NCI-H2107 treated with DMSO at 0.1 percent for 48 hours (cell line): ENCODE data around the gene PIKFYVE.
"Not testable (repeated sequence)": the region's sequence is repeated elsewhere in the genome, so short reads cannot be mapped to it uniquely, and the experiment has no call there.

Source experiments
- DNase-seq: peaks from one replicate; lab custom pipeline; 2025; ENCODE audit not compliant: unreplicated experiment; lab: John Stamatoyannopoulos, UW

The PIKFYVE gene, protein sequence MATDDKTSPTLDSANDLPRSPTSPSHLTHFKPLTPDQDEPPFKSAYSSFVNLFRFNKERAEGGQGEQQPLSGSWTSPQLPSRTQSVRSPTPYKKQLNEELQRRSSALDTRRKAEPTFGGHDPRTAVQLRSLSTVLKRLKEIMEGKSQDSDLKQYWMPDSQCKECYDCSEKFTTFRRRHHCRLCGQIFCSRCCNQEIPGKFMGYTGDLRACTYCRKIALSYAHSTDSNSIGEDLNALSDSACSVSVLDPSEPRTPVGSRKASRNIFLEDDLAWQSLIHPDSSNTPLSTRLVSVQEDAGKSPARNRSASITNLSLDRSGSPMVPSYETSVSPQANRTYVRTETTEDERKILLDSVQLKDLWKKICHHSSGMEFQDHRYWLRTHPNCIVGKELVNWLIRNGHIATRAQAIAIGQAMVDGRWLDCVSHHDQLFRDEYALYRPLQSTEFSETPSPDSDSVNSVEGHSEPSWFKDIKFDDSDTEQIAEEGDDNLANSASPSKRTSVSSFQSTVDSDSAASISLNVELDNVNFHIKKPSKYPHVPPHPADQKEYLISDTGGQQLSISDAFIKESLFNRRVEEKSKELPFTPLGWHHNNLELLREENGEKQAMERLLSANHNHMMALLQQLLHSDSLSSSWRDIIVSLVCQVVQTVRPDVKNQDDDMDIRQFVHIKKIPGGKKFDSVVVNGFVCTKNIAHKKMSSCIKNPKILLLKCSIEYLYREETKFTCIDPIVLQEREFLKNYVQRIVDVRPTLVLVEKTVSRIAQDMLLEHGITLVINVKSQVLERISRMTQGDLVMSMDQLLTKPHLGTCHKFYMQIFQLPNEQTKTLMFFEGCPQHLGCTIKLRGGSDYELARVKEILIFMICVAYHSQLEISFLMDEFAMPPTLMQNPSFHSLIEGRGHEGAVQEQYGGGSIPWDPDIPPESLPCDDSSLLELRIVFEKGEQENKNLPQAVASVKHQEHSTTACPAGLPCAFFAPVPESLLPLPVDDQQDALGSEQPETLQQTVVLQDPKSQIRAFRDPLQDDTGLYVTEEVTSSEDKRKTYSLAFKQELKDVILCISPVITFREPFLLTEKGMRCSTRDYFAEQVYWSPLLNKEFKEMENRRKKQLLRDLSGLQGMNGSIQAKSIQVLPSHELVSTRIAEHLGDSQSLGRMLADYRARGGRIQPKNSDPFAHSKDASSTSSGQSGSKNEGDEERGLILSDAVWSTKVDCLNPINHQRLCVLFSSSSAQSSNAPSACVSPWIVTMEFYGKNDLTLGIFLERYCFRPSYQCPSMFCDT (N-terminal part only)

DNA sequence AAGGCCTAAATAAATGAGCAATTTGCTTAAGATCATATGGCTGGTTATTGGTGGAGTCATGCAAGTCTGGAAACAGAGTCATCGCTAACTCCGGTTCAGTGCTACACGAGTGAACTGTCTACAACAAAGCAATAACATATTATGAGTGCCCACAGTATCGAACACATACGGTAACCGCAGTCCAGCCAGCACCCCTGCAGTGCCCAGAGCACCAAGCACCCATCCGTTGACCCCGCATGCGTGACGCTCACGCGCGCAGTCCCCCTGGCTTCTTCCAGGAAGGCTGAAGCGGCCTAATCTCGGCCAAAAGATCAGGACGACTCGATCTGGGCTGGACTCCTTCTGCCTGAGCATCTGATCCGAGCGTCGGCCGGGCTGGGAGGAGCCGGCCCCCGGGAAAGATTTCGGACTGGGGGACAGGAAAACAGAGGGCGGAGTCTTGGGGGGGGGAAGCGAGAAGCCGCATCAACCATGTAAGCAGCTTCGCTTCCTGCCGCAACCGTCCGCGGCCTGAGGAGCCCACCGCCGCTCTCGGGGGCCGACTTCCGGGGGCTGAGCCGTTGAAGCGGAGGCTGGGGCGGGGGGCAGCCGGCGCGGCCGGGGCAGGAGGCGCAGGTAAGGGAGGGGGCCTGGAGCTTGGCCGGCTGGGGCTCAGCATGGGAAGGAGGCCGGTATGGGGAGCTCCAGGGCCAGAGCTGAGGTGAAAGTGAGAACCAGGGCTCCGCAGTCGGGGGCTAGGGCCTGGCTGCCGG, at the start of gene PIKFYVE:
Gene PIKFYVE (plus strand): TSS at position 455 of the 752 bp plus-strand sequence. CDS start 5,265 bp downstream, outside the sequence.
- DNase-seq: peak; percentile 88

DNA sequence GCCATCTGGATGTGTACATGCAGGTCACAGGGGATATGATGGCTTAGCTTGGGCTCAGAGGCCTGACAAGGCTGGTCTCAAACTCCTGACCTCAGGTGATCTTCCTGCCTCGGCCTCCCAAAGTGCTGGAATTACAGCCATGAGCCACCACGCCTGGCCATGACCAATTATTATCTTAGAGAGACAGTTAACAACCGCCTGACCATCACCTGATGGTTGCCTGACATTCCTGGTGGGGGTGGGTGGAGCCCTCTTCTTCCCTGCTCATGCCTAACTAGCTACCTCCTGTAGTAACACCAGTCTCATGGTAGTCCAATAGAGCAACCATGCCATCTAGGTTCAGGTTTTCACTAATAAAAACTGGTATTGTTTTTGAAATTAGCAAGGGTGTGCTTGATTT, 44.2 kb upstream of the PIKFYVE start:
- DNase-seq: not testable (repeated sequence)

DNA sequence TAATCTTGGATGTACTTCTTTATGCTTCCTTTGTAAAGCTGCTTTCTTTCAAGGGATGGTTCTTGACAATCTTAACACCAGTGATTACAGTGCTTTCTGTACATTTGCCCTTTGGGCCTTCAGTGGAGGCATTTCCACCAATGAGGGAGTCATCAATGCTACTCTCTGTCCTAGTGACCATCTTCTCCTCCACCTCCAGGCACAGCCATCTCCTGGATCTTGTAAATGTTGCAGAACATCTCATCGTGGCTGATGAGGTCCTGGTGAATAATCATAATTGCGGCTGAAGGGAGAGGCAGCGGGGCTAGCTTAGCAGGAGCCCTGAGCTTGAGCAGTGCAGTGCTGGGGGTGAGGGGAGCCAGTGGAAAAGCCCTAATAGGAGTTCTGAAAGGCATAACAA, 43.7 kb upstream of the PIKFYVE start:
- no peak for DNase-seq

DNA sequence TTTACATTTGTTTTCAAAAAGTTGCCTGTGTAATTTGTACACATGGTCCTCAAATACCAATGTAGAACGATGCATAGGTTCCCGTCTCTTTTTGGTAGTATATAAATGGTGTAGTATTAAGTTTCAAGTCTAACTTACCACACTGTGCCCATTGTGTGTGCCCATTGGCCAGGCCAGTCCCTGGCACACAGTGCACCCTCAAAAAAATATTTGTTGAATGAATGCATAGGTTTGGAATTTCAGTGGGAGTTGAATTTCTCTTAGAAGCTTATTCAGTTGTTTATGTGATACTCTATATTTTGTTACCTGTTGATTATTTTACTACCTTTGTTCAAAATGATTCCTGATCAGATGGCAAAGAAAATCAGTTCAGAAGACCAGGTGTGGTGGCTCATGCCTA, 41.3 kb upstream of the PIKFYVE start:
- DNase-seq: no peak

DNA sequence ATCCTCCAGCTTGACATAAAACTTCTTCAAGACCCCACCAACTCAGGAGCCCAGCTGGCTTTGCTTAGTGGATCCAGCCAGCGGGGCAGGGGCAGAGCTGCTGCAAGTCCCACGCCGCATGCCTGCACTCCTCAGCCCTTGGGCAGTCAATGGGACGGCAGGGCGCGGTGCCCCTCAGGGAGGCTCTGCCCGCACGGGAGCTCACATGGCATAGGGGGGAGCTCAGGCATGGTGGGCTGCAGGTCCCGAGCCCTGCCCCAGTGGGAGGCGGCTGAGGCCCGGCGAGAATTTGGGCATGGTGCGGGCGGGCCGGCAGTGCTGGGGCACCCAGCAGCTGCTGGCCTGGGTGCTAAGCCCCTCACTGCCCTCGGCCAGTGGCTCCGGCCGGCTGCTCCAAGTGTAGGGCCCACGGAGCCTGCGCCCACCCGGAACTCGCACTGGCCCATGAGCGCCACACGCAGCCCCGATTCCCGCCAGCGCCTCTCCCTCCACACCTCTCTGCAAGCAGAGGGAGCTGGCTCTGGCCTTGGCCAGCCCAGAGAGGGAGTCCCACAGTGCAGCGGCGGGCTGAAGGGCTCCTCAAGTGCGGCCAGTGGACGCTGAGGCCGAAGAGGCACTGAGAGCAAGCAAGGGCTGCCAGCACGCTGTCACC, 38.3 kb upstream of the PIKFYVE start:
- DNase-seq: no peak

DNA sequence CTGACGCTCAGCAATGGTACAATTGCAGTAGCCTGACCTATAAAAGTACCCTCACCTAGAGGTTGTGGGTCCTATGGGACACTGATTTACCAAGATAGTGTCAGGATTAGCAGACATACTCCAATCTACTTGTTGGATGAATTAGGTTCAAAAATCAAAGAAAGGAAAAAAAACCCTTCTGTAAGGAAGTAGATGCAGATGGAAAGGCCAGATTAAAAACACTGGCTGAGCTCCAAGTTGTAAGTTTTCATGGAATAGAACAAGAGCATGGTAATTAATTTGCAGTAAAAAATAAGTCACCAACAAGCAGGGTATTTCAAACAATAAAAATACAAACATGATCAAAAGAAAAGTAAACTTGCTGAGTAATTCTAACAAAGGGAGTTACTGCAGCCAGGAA, 37.6 kb upstream of the PIKFYVE start:
- no peak for DNase-seq

DNA sequence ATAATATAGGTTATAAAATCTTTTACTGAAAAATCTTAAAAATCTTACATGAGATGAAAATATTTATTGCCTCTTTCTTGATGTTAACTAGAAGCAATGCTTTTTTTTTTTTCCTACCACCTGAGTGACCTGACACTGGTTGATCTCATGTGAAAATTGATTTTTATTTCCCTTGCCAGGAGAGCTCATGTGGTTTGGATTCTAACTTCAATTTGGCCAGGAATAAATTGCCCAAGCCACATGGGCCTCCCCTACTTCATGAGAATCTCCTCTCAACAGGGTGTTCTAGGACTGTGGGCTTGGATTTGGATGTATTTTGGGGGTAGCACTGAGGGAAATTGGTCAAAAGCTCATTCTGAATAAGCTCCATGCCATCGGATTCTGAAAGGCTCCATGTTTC, 31.3 kb upstream of the PIKFYVE start:
- DNase-seq: no peak

DNA sequence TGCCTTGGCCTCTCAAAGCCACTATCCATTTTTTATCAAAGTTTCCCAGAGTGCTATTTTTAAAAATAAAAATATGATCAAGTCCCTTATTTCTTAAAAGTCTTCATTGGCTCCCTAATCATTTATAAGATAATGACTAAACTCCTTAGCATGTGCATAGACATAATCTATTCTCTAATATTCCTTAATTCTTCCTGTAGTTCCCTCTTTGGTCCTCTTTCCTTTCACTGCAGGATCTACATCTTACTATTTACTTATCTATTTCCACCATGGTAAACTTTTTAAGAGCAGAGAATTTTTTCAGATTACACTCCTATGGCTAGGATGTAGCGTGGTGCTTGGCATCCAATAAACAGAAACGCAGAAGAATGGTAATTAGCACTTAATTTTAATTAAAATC, 30.2 kb upstream of the PIKFYVE start:
- DNase-seq: no peak

DNA sequence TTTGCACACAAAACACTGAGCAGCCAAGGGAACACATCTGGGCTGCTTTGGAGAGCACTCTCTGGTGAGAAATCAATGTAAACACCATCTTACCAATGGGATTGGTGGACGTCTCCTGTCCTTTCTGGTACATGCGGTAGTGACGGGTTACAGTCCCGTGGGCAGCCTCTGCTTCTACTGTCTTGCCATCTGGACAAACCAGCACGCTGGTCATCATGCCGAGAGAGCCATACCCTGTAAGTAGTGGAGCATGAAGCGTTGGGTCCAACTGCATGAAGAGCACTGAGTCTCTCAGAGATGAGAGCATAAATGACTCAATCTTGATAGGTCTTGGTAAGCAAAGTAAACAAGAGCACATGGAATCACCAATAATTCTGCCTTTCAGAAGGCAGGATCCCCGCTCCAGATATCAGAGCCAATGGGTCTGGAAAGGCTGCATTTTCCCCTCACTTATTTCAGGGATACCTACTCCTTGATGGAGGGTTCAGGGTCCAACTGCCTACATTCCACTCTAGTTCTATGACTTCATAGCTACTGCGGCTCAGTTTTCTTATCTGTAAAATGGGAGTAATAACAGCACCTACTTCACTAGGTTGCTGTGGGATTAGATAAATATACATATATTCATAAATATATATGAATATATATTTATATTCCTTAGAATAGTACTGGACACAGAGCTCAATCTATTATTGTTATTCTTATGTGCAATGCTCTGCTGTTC, 26.1 kb upstream of the PIKFYVE start:
- no peak for DNase-seq

DNA sequence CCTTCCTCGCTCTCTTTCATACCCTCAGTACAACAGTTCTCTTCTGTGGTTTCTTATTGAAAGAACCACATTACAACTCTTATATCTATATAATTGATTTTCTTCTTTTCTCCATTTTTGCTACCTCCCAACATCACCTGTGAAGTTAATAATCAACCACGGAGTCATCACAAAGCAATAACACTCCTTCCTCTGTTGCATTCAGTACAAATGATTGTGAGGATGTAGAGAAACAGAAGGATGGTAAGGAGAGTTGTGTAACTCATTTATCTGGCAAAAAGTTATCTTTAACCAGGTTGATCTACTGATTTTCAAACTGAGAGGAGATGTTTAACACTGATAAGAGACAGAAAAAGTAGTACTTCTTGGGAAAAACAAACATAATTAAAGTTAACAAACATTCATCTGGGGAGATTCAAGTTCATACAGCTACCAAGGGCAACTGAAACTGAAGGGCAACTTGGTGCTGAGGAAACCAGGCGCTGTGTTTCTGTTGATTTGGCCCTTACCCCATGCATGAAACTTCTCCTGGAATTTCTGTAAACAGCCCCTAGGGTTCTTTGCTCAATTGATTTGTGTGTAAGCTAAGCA, 25.3 kb upstream of the PIKFYVE start:
- no peak for DNase-seq

DNA sequence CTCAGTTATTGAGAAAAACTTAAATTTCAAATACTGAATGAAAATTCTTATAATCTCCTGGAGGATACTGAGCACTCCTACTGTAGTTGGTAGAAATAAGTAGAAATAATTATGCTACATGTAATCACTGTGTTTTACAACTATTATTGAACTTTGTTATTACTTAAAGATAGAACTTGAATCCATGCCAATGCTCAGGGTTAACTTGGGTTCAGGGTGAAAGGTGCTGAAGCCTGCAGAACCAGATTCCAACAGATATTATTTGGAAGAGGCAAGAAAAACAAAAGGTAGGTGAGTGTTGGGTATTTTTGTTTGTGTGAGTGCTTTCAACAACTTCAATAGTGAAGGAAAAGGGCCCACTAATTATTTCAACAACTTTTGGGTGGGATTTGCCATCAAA, 21.6 kb upstream of the PIKFYVE start:
- DNase-seq: no peak

DNA sequence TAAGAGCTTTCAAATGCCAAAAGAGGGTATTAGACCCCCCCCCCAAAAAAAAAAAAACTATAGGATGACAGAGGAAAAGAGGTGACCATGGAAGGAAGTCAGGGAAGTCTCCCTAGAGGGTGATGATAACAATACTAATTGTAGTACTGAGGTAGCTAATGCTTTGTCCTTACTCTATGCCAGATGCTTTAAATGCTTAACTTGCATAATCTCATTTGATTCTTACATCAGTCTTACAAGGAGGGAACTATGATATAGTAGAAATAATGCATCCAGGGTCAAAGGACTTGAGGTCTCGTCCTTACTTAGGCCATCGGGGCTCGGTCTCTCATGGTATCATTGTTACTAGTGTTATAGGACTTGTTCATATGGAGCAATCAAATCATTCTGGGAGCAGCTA, 20.3 kb upstream of the PIKFYVE start:
- no peak for DNase-seq

DNA sequence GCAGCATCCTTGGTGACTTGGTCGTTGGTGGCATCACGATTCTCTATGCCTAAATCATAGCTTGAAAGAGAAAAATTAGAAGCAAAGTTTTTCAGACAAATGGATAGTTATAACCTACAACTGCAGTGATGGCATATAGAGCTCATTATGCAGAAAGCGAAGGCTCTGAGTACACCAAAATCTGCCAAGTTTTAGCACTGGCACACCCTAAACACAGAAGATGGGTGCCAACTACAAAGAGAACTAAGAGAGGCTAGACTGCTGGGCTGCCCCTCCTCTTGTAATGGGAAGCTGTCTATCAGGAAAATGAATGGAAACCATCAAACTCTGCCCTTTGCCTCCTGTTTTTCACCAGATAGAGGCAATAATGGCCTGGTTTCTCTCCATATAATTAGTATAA, 17.5 kb upstream of the PIKFYVE start:
- no peak for DNase-seq

DNA sequence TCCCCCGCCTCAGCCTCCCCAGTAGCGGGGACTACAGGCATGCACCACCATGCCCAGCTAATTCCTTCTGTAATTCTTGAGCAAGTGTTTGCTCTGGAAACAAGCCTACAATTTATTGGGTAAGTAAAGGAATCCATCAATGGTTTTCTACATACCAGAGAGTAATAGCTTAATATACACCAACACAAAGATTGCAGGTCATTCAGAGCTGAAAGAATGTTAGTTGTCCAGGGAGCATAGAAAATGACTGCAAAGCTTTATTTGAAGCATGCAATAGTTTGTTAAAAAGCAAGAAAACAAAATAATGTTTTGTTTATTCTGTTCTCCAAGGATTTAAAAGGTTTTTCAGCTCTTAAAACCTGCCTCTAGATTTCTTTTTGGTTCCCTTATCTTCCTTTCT, 16.8 kb upstream of the PIKFYVE start:
- DNase-seq: no peak

DNA sequence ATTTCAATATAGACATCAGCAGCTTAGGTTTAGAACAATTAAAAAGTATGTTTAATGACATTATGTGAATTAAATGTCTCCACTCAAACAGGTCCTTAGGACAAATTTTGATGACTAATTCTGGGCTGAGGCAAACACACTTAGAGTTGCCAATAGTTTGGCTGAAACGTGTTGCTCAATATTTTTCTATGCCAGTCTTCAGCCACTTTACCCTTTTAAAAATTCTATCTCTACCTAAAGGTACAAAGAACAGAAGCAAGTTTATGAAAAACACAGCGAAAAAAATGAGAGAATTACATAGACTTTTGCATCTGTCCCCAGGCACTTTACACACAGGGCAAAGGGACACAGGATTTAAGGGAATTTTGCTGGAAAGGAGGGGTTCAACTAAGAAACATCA, 15.7 kb upstream of the PIKFYVE start:
- DNase-seq: no peak

DNA sequence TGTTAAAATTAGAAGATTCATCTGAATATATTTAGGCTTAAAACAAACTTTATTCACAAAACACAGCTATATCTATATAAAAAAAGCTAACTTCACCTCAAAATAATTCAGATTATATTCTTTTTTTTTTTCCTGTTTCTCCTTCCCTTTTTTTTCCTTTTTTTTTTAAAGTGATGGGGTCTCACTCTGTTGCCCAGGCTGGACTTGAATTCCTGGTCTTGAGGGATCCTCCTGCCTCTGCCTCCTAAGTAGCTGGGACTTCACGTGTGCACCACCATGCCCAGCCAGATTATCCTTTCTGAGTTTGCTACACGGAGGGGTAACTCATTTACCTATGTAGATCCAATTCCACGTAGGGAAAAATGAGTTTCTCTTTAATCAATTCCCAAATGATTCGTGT, 15.0 kb upstream of the PIKFYVE start:
- no peak for DNase-seq

DNA sequence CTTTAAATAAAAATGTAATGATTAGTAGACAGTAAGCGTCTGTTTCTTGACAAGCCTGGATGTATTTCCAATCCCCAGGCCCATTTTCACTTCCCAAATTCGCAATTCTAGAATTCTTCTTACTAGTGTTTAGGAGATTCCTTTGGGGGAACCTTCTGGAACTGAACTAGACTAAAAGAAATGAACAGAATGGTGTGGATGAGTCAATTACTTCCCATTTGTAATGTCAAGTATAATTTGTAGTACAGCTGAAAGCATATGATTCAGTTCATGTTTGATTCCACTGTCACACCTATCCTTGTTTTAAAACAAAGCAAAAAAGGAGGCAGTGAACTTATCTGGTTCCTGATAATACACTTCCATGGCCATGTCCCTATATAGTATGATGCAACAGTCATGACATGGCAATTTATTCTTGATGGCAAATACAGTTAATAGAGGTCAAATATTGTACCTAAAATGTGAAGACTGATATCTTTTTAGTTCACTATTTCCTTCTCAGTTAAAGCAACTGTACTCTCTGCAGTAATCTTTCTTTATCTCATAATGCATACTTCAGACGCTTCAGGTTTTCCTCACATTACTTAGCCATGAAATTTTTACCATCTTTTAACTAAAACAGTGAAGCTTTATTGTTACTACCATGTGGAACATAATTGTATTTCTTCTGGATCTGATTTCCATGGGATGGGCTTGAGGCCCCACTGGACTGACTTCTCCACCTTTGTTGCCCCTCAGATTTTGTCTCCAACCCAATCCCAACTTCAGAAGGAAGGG, 13.2 kb upstream of the PIKFYVE start:
- DNase-seq: no peak

DNA sequence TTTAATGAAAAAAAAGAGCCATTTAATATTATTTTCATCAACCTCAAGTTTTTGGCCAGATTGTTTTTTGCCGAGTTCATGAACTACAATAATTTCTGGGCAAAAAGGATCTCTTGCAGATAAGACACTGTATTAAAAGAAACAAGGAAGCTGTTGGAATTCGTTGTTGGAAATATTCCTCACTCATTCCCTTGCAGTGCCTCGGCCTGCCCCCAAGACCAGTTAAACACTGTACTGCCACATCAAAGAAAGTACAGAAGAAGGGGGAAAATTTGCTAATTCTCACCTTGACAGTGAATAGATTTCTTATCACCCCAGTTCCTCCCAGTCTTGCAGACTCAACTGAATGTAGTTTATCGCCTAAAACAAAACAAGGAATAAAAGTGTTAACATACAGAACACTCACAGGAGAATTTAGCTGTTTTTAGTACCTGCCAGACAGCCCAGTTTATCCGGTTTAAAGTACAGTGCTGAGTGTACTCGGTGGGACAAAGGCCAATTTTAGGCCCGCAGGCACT, 12.4 kb upstream of the PIKFYVE start:
- no peak for DNase-seq
